T-helper 1 cell treated with Interleukin-12 subunit alpha and Interleukin-12 subunit beta and Interleukin-4 antibody, amounts not matched to agents 30 μg/mL and 1 μg/mL, for 36 hours (primary cell): ENCODE data around the gene PEX19.
"Not testable (repeated sequence)": the region's sequence is repeated elsewhere in the genome, so short reads cannot be mapped to it uniquely, and the experiment has no call there.

Experiments
- H3K27ac Mint-ChIP-seq: one replicate; pipeline ENCODE4 v1.8.0; 2021; ENCODE audit warnings: mild to moderate bottlenecking, mixed read lengths
- H3K27me3 Mint-ChIP-seq: one replicate; pipeline ENCODE4 v1.8.0; 2021; ENCODE audit warnings: low read depth, mixed read lengths
- H3K36me3 Mint-ChIP-seq: one replicate; pipeline ENCODE4 v1.8.0; 2021; ENCODE audit warnings: low read depth, mixed read lengths
- H3K4me1 Mint-ChIP-seq: one replicate; pipeline ENCODE4 v1.8.0; 2021; ENCODE audit warnings: low read depth, mixed read lengths
- H3K4me3 Mint-ChIP-seq: one replicate; pipeline ENCODE4 v1.8.0; 2021; ENCODE audit warnings: mild to moderate bottlenecking, moderate library complexity, mixed read lengths
- H3K9me3 Mint-ChIP-seq: one replicate; pipeline ENCODE4 v1.8.0; 2021; ENCODE audit warnings: mixed read lengths

Gene PEX19

DNA sequence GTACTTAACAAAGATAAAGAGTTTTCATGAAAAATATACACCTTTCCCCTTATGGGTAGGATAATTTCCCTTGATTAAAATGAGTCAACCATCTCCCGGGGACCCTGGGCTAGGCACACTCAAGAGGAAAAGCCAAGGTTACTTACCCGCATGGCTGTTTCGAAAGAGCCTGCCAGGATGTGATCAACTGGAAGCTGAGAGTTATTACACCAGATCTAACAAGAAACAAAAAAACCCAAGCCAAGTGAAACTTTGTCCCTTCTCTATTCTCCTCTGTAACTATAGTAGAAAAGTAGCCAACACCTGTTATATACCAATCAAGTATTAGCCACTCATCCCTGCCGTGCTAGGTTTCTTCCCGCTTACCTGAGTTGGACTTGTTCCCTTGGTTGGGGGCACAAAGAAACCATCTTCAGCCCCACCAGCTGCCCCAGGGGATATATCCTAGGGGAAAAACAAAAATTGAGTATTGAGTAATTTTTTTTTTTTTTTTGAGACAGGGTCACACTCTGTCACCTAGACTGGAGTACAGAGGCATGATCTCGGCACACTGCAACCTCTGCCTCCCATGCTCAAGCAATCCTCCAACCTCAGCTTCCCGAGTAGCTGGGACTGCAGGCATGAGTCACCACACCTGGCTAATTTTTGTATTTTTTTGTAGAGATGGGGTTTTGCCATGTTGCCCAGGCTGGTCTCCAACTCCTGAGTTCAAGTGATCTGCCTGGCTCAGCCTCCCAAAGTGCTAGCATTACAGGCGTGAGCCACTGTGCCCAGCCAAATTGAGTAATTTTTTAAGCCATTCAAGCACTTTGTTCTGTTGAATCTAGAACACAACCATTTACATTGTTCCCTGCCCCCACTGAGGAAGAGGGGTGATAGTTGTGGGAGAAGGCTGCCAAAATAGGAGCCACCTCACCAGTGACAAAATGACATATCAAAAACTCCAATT is 8.4 kb upstream of the PEX19 start:
- Mint-ChIP-seq H3K27me3 (no peaks in the 10 kb centered on the region), H3K4me1 (peaks cover 3% of the 10 kb centered on the region), H3K27ac (no peak overlapping the region), H3K9me3 (no peaks in the 10 kb centered on the region), H3K36me3 (peaks cover 71% of the 10 kb centered on the region), H3K4me3 (no peak overlapping the region)

- H3K4me1 Mint-ChIP-seq = peaks cover 3% of the 10 kb centered on the region
- H3K4me3 Mint-ChIP-seq = no peak overlapping the region
- no peak overlapping the region for H3K27ac Mint-ChIP-seq
- H3K27me3 Mint-ChIP-seq = no peaks in the 10 kb centered on the region
- no peaks in the 10 kb centered on the region for H3K9me3 Mint-ChIP-seq
- H3K36me3 Mint-ChIP-seq = peaks cover 55% of the 10 kb centered on the region
Observed at GRCh38 chr1:160291248-160292220, 6.6 kb upstream of the PEX19 start.

DNA sequence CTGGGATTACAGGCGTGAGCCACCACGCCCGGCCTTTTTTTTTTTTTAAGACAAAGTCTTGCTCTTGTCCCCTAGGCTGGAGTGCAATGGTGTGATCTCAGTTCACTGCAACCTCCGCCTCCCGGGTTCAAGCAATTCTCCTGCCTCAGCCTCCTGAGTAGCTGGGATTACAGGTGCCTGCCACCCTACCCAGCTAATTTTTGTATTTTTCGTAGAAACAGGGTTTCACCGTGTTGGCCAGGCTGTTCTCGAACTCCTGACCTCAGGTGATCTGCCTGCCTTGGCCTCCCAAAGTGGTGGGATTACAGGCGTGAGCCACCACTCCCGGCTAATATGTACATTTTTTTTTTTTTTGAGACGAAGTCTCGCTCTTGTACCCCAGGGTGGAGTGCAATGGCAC is 2.8 kb upstream of the PEX19 start:
- H3K27ac Mint-ChIP-seq, H3K9me3 Mint-ChIP-seq, H3K4me3 Mint-ChIP-seq, H3K27me3 Mint-ChIP-seq: not testable (repeated sequence)
- Mint-ChIP-seq H3K36me3 (peaks cover 39% of the 10 kb centered on the region), H3K4me1 (peaks cover 22% of the 10 kb centered on the region)

- Mint-ChIP-seq H3K27me3 (no peaks in the 10 kb centered on the region), H3K27ac (peak overlapping the region; percentile 50), H3K4me3 (peak overlapping the region; percentile 99), H3K4me1 (peaks cover 22% of the 10 kb centered on the region), H3K9me3 (no peaks in the 10 kb centered on the region), H3K36me3 (peaks cover 30% of the 10 kb centered on the region)
Observed at GRCh38 chr1:160285506-160285905, 573 bp upstream of the PEX19 start.

DNA sequence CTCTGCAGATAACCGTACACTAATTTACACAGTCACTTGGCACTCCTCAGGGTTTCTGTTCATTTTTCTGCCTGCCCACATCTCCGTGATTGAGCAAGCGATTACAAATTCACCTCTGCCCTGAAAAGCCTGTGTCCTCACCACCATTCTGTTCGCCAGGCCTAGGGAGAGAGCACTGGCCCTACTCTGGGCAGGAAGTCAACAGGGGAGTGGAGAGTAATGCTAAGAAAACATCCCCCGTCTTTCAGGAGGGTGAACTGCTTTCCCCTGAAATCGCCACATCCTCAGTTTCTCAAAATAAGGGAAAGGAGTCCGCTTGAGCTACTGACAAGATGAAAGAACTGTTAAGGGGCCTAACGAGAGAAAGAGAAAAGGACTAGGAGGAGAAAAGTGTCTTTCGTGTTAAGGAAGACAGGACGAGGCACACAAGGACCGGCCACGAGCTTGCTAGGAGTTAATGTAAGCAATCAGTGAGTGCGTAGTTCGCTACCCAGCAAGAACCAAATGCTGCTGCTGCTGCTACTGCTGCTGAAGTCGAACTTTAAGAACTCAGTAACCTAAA is 632 bp downstream of the PEX19 start:
- Mint-ChIP-seq H3K4me1 (peaks cover 22% of the 10 kb centered on the region), H3K4me3 (peak overlapping the region; percentile 99), H3K9me3 (no peaks in the 10 kb centered on the region), H3K27ac (peak overlapping the region; percentile 96), H3K36me3 (peaks cover 32% of the 10 kb centered on the region), H3K27me3 (no peaks in the 10 kb centered on the region)

DNA sequence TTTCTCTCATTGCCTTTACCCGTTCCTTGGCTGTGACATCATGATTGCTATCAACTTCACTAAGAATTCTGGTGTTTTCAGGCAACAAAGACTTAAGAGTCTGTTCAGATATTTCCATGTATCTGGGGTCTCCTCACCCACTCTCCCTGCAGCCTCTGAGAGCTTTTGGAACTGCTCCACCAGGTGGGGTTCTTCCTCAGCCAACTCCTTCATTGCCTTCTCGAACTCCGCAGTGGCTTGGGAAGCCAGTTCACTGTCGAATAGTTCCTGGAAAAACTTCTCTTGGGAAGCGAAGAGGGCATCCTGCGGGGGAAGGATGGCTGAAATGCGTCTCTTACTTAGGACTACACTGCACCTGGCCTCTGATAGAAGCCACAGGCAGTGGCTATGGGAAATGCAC is 2.1 kb downstream of the PEX19 start:
- H3K27ac Mint-ChIP-seq = no peak overlapping the region
- no peaks in the 10 kb centered on the region for H3K9me3 Mint-ChIP-seq
- H3K4me1 Mint-ChIP-seq = peaks cover 22% of the 10 kb centered on the region
- H3K4me3 Mint-ChIP-seq = no peak overlapping the region
- peaks cover 35% of the 10 kb centered on the region for H3K36me3 Mint-ChIP-seq
- H3K27me3 Mint-ChIP-seq = no peaks in the 10 kb centered on the region

DNA sequence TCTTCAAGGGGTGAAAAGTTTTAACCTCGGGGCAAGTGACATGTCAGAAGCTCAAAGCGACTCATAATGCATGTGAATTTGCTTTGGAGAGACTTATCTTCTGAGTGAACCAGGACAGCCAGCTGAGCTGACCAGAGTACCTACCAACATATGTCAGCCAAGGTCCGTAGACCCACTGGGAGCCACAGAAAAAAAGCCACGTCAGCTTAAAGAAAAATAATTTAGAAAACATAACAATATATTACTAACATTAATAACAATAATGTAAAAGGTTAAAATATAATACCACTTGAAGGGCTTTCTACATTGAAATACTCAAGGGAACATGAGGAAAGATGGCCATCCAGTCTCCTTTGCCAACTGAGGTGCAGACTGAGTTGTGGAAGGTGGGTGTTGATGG is 6.9 kb downstream of the PEX19 start:
- H3K27ac Mint-ChIP-seq = no peak overlapping the region
- no peaks in the 10 kb centered on the region for H3K9me3 Mint-ChIP-seq
- H3K27me3 Mint-ChIP-seq = no peaks in the 10 kb centered on the region
- H3K36me3 Mint-ChIP-seq = peaks cover 38% of the 10 kb centered on the region
- H3K4me3 Mint-ChIP-seq = no peak overlapping the region
- H3K4me1 Mint-ChIP-seq = peaks cover 3% of the 10 kb centered on the region

DNA sequence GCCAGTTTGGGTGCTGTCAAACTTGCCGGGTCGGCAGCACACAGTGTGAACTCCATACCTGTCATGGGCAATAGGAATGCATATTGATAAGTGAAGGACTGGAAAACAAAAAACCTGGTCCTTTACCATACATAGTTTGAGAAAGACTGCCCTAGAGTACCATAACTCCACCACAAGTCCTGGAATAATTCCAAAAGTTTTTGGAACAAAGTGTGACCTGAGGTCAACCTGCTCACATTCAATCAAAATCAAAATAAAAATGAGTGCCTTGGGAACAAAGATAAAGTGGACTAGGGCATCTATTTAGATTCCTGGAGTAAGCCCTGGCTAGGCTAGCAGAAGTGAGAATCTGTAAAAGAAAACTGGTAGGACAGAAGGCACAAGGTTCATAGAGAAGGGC is 7.6 kb downstream of the PEX19 start:
- Mint-ChIP-seq H3K27ac (no peak overlapping the region), H3K9me3 (no peaks in the 10 kb centered on the region), H3K4me3 (no peak overlapping the region), H3K4me1 (peaks cover 3% of the 10 kb centered on the region), H3K27me3 (no peaks in the 10 kb centered on the region), H3K36me3 (peaks cover 35% of the 10 kb centered on the region)

DNA sequence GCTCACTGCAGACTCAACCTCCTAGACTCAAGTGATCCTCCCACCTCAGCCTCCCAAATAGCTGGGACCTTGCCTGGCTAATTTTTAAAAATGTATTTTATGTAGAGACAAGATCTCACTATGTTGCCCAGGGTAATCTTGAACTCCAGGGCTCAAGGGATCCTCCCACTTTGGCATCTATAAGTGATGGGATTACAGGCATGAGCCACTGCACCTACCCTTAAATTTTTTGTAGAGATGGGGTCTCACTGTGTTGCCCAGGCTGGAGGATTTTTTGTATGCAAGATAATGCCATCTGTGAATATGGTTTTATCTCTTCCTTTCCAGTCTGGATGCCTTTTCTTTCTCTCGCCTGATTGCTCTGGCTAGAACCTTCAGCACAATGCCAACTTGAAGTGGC is 13.9 kb downstream of the PEX19 start:
- no peaks in the 10 kb centered on the region for H3K4me1 Mint-ChIP-seq
- H3K9me3 Mint-ChIP-seq = no peaks in the 10 kb centered on the region
- no peak overlapping the region for H3K27ac Mint-ChIP-seq
- no peaks in the 10 kb centered on the region for H3K36me3 Mint-ChIP-seq
- H3K4me3 Mint-ChIP-seq = no peak overlapping the region
- no peaks in the 10 kb centered on the region for H3K27me3 Mint-ChIP-seq

- Mint-ChIP-seq H3K36me3 (no peaks in the 10 kb centered on the region), H3K4me1 (peaks cover 7% of the 10 kb centered on the region), H3K27ac (no peak overlapping the region), H3K4me3 (no peak overlapping the region), H3K27me3 (no peaks in the 10 kb centered on the region), H3K9me3 (no peaks in the 10 kb centered on the region)
Observed at GRCh38 chr1:160267284-160267991, 17.5 kb downstream of the PEX19 start.

- Mint-ChIP-seq H3K27ac (no peak overlapping the region), H3K4me1 (peaks cover 22% of the 10 kb centered on the region), H3K27me3 (no peaks in the 10 kb centered on the region), H3K4me3 (no peak overlapping the region), H3K36me3 (peaks cover 7% of the 10 kb centered on the region), H3K9me3 (no peaks in the 10 kb centered on the region)
Observed at GRCh38 chr1:160264795-160265307, 20.1 kb downstream of the PEX19 start.

GRCh38 chr1:160261893-160262794 is 22.8 kb downstream of the PEX19 start, which contains the start of gene DCAF8:
Gene DCAF8 (minus strand): TSS chr1:160262549. CDS start chr1:160244008, 18,541 bp downstream.
- Mint-ChIP-seq H3K27ac (peak within 1 kb of the TSS; percentile 100), H3K4me1 (peaks cover 31% of the 10 kb centered on the region), H3K36me3 (peaks cover 16% of the 10 kb centered on the region), H3K4me3 (peak within 1 kb of the TSS; percentile 98), H3K9me3 (no peaks in the 10 kb centered on the region), H3K27me3 (no peaks in the 10 kb centered on the region)

- no peaks in the 10 kb centered on the region for H3K9me3 Mint-ChIP-seq
- H3K27me3 Mint-ChIP-seq = no peaks in the 10 kb centered on the region
- H3K4me1 Mint-ChIP-seq = peaks cover 31% of the 10 kb centered on the region
- peaks cover 16% of the 10 kb centered on the region for H3K36me3 Mint-ChIP-seq
- H3K27ac Mint-ChIP-seq = peak overlapping the region; percentile 100
- H3K4me3 Mint-ChIP-seq = peak overlapping the region; percentile 98
Observed at GRCh38 chr1:160261556-160261892, 23.4 kb downstream of the PEX19 start.
